OCI-LY1 (cell line): ENCODE measurements around the gene PVALB.

Experiments used
- H2AFZ ChIP-seq: fragments of 200-600 bp; sonication (generic), shearing (Covaris generic); 2 replicates; pipeline ENCODE4 v1.6.0; 2014; ENCODE audit warnings: antibody characterized with exemption, mild to moderate bottlenecking, low read length
- H3F3A ChIP-seq: fragments of 200-600 bp; sonication (generic), shearing (Covaris generic); 2 replicates; pipeline ENCODE4 v1.6.0; 2014; ENCODE audit warnings: mild to moderate bottlenecking, antibody characterized with exemption, low read length, moderate library complexity; ENCODE audit not compliant: insufficient read depth
- H3K27ac ChIP-seq: fragments of 200-600 bp; sonication (generic); 2 replicates; pipeline ENCODE4 v1.5.1; 2014; ENCODE audit warnings: low read length, mixed run types, mild to moderate bottlenecking, low read depth; ENCODE audit not compliant: poor library complexity, severe bottlenecking
- H3K27me3 ChIP-seq: fragments of 200-600 bp; sonication (generic); 2 replicates; pipeline ENCODE4 v1.6.0; 2014; ENCODE audit warnings: antibody characterized with exemption, mild to moderate bottlenecking, low read length, moderate library complexity; ENCODE audit not compliant: insufficient read depth
- H3K36me3 ChIP-seq: fragments of 200-600 bp; sonication (generic); 2 replicates; pipeline ENCODE4 v1.6.1; 2014; ENCODE audit warnings: mild to moderate bottlenecking, antibody characterized with exemption, low read length, moderate library complexity, mixed read lengths; ENCODE audit not compliant: insufficient read depth
- H3K4me1 ChIP-seq: fragments of 200-600 bp; sonication (generic); 2 replicates; pipeline ENCODE4 v1.5.1; 2014; ENCODE audit warnings: mild to moderate bottlenecking, low read length, moderate library complexity; ENCODE audit not compliant: insufficient read depth, severe bottlenecking
- H3K4me2 ChIP-seq: fragments of 200-600 bp; sonication (generic), shearing (Covaris generic); 2 replicates; pipeline ENCODE4 v1.6.1; 2014; ENCODE audit warnings: low read length
- H3K4me3 ChIP-seq: fragments of 200-600 bp; sonication (generic); 2 replicates; pipeline ENCODE4 v1.5.1; 2014; ENCODE audit warnings: low read length, low read depth, mild to moderate bottlenecking, mixed read lengths; ENCODE audit not compliant: poor library complexity, severe bottlenecking
- H3K79me2 ChIP-seq: fragments of 200-600 bp; shearing (Covaris generic); 2 replicates; pipeline ENCODE4 v1.6.1; 2016; ENCODE audit warnings: mixed run types, low read length, mixed read lengths; ENCODE audit not compliant: insufficient read depth
- H3K9ac ChIP-seq: fragments of 200-600 bp; sonication (generic), shearing (Covaris generic); 2 replicates; pipeline ENCODE4 v1.6.1; 2014; ENCODE audit warnings: mild to moderate bottlenecking, low read length, mixed read lengths
- H3K9me2 ChIP-seq: fragments of 200-600 bp; sonication (generic), shearing (Covaris generic); 2 replicates; pipeline ENCODE4 v1.6.1; 2014; ENCODE audit warnings: low read depth, mild to moderate bottlenecking, low read length, mixed read lengths
- H3K9me3 ChIP-seq: fragments of 200-600 bp; shearing (Covaris generic); 2 replicates; pipeline ENCODE4 v1.6.1; 2014; ENCODE audit warnings: low read length, mixed read lengths
- H4K20me1 ChIP-seq: fragments of 200-600 bp; sonication (generic), shearing (Covaris generic); 2 replicates; pipeline ENCODE4 v1.6.0; 2016; ENCODE audit warnings: mild to moderate bottlenecking, low read length; ENCODE audit not compliant: insufficient read depth
- CTCF ChIP-seq: fragments of 200-600 bp; sonication (generic), shearing (Covaris generic); IDR thresholded peaks from 2 replicates; pipeline ENCODE4 v1.5.1; 2017; ENCODE audit warnings: mild to moderate bottlenecking, antibody characterized with exemption, low read length, moderate library complexity, mixed read lengths
- EZH2 ChIP-seq: fragments of 200-600 bp; sonication (generic), shearing (Covaris generic); IDR thresholded peaks from 2 replicates; pipeline ENCODE4 v1.8.0; 2017; ENCODE audit warnings: borderline replicate concordance, mixed run types, mild to moderate bottlenecking, antibody characterized with exemption, low read length, moderate library complexity, mixed read lengths

The PVALB gene

GRCh38 chr22:36758792-36759271, 58.0 kb downstream of the PVALB start:
- H3K27me3 ChIP-seq = no peaks in the 10 kb centered on the region
- no peak for TF ChIP-seq EZH2
- no peak for TF ChIP-seq CTCF
- peaks cover 10% of the 10 kb centered on the region; the same call in 1 of the 2 replicates for H3K36me3 ChIP-seq
- no peaks in the 10 kb centered on the region for H3K9me3 ChIP-seq
- H3K79me2 ChIP-seq = no peaks in the 10 kb centered on the region
- no peak overlapping the region for H3K27ac ChIP-seq
- no peaks in the 10 kb centered on the region for H3K4me1 ChIP-seq
- H3K4me3 ChIP-seq = no peak overlapping the region
- H3K9ac ChIP-seq = no peak overlapping the region
- no peak overlapping the region for H3K4me2 ChIP-seq
- no peaks in the 10 kb centered on the region for H3F3A ChIP-seq
- no peak overlapping the region for H2AFZ ChIP-seq
- H3K9me2 ChIP-seq = no peaks in the 10 kb centered on the region
- no peaks in the 10 kb centered on the region for H4K20me1 ChIP-seq

GRCh38 chr22:36757668-36758211, 59.1 kb downstream of the PVALB start:
- Histone ChIP-seq H3K4me2 (no peak overlapping the region), H3K79me2 (no peaks in the 10 kb centered on the region)

GRCh38 chr22:36756746-36757655, 59.8 kb downstream of the PVALB start:
- Histone ChIP-seq H3K9me2 (no peaks in the 10 kb centered on the region), H4K20me1 (no peaks in the 10 kb centered on the region), H3K9ac (no peak overlapping the region), H3F3A (no peaks in the 10 kb centered on the region), H3K4me3 (no peak overlapping the region), H3K27ac (no peak overlapping the region), H3K4me1 (no peaks in the 10 kb centered on the region), H2AFZ (no peak overlapping the region), H3K4me2 (no peak overlapping the region), H3K79me2 (no peaks in the 10 kb centered on the region), H3K36me3 (no peaks in the 10 kb centered on the region), H3K9me3 (no peaks in the 10 kb centered on the region), H3K27me3 (no peaks in the 10 kb centered on the region)
- TF ChIP-seq EZH2 = no peak
- no peak for TF ChIP-seq CTCF

More at GRCh38 chr22:36757668-36758211, 59.1 kb downstream of the PVALB start:
- Histone ChIP-seq H3F3A (no peaks in the 10 kb centered on the region), H4K20me1 (no peaks in the 10 kb centered on the region), H3K36me3 (no peaks in the 10 kb centered on the region; the same call in 1 of the 2 replicates), H3K27me3 (no peaks in the 10 kb centered on the region), H3K27ac (no peak overlapping the region), H3K4me3 (no peak overlapping the region), H3K9ac (no peak overlapping the region), H3K9me2 (no peaks in the 10 kb centered on the region), H3K9me3 (no peaks in the 10 kb centered on the region), H2AFZ (no peak overlapping the region), H3K4me1 (no peaks in the 10 kb centered on the region)
- TF ChIP-seq EZH2 (no peak), CTCF (peak; percentile 79)
